NB4 (cell line): ENCODE data around the gene FAM120C.

Experiments used
- DNase-seq: peaks from one replicate; pipeline ENCODE4 v3.0.0; 2010; ENCODE audit warnings: low read depth
- H3K4me3 ChIP-seq: one replicate; pipeline ENCODE4 v1.5.1; 2011; ENCODE audit warnings: mild to moderate bottlenecking, low read depth, low read length, moderate library complexity
- CTCF ChIP-seq: IDR thresholded peaks from one replicate; pipeline ENCODE4 v1.5.1; 2012; ENCODE audit warnings: low read depth, low read length
- MAX ChIP-seq: IDR thresholded peaks from 2 replicates; pipeline ENCODE4 v1.6.1; 2011; ENCODE audit warnings: low read depth, low read length
- MYC ChIP-seq: IDR thresholded peaks from 2 replicates; pipeline ENCODE4 v1.6.1; 2011; ENCODE audit warnings: low read depth, low read length
- POLR2A ChIP-seq: IDR thresholded peaks from 2 replicates; pipeline ENCODE4 v1.6.1; 2011; ENCODE audit warnings: mild to moderate bottlenecking; ENCODE audit not compliant: insufficient read length; ENCODE audit errors: extremely low read depth

FAM120C gene

GRCh38 chrX:54208531-54208930 lies 25.5 kb upstream of the FAM120C start:
- TF ChIP-seq MYC (no peak), MAX (no peak), CTCF (no peak), POLR2A (no peak)
- H3K4me3 ChIP-seq = no peak overlapping the region
- no peak for DNase-seq

GRCh38 chrX:54198262-54198661 lies 15.2 kb upstream of the FAM120C start:
- no peak for DNase-seq
- TF ChIP-seq CTCF = no peak
- TF ChIP-seq MYC = no peak
- no peak for TF ChIP-seq MAX
- no peak for TF ChIP-seq POLR2A
- H3K4me3 ChIP-seq = no peak overlapping the region

GRCh38 chrX:54194982-54195588 lies 12.0 kb upstream of the FAM120C start:
- H3K4me3 ChIP-seq = no peak overlapping the region
- no peak for DNase-seq
- TF ChIP-seq MYC (no peak), POLR2A (no peak), CTCF (no peak), MAX (no peak)

GRCh38 chrX:54193085-54193821 lies 10.2 kb upstream of the FAM120C start:
- DNase-seq = no peak
- TF ChIP-seq CTCF (no peak), MAX (no peak), POLR2A (no peak), MYC (no peak)
- H3K4me3 ChIP-seq = no peak overlapping the region

- H3K4me3 ChIP-seq = no peak overlapping the region
- no peak for DNase-seq
- TF ChIP-seq CTCF (no peak), MYC (no peak), MAX (no peak), POLR2A (no peak)
These were observed 1.4 kb upstream of the FAM120C start for GRCh38 chrX:54184474-54184873.
